GM12874 (cell line): ENCODE measurements around the gene COL23A1.

Experiments used
- CTCF ChIP-seq: IDR thresholded peaks from 2 replicates; pipeline ENCODE4 v1.5.1; 2011; ENCODE audit warnings: low read depth, mild to moderate bottlenecking, control low read depth, low read length, moderate library complexity; ENCODE audit not compliant: insufficient read depth

Gene COL23A1

GRCh38 chr5:178551468-178551867 lies 38.7 kb downstream of the COL23A1 start:
- no peak for TF ChIP-seq CTCF

GRCh38 chr5:178551059-178551458 lies 39.1 kb downstream of the COL23A1 start:
- no peak for TF ChIP-seq CTCF

GRCh38 chr5:178548746-178549145 lies 41.4 kb downstream of the COL23A1 start:
- TF ChIP-seq CTCF: no peak

GRCh38 chr5:178547753-178548415 lies 42.3 kb downstream of the COL23A1 start:
- no peak for TF ChIP-seq CTCF

GRCh38 chr5:178547052-178547666 lies 43.0 kb downstream of the COL23A1 start:
- TF ChIP-seq CTCF: no peak

GRCh38 chr5:178546675-178547033 lies 43.5 kb downstream of the COL23A1 start:
- no peak for TF ChIP-seq CTCF

- no peak for TF ChIP-seq CTCF
Measured at GRCh38 chr5:178545941-178546674, 44.1 kb downstream of the COL23A1 start.
